ENCODE data around the gene TMEM109.

Gene TMEM109

GRCh38 chr11:60897496-60897895 lies 16.5 kb upstream of the TMEM109 start:
- TF ChIP-seq, protein P1, sequence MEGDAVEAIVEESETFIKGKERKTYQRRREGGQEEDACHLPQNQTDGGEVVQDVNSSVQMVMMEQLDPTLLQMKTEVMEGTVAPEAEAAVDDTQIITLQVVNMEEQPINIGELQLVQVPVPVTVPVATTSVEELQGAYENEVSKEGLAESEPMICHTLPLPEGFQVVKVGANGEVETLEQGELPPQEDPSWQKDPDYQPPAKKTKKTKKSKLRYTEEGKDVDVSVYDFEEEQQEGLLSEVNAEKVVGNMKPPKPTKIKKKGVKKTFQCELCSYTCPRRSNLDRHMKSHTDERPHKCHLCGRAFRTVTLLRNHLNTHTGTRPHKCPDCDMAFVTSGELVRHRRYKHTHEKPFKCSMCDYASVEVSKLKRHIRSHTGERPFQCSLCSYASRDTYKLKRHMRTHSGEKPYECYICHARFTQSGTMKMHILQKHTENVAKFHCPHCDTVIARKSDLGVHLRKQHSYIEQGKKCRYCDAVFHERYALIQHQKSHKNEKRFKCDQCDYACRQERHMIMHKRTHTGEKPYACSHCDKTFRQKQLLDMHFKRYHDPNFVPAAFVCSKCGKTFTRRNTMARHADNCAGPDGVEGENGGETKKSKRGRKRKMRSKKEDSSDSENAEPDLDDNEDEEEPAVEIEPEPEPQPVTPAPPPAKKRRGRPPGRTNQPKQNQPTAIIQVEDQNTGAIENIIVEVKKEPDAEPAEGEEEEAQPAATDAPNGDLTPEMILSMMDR (IDR thresholded peaks at IDR 0.05), result no peak
- H3K27ac ChIP-seq, result no peak overlapping the region
- no peak overlapping the region for H3K4me3 ChIP-seq
- DNase-seq (ENCODE audit: low spot score), result no peak

DNA sequence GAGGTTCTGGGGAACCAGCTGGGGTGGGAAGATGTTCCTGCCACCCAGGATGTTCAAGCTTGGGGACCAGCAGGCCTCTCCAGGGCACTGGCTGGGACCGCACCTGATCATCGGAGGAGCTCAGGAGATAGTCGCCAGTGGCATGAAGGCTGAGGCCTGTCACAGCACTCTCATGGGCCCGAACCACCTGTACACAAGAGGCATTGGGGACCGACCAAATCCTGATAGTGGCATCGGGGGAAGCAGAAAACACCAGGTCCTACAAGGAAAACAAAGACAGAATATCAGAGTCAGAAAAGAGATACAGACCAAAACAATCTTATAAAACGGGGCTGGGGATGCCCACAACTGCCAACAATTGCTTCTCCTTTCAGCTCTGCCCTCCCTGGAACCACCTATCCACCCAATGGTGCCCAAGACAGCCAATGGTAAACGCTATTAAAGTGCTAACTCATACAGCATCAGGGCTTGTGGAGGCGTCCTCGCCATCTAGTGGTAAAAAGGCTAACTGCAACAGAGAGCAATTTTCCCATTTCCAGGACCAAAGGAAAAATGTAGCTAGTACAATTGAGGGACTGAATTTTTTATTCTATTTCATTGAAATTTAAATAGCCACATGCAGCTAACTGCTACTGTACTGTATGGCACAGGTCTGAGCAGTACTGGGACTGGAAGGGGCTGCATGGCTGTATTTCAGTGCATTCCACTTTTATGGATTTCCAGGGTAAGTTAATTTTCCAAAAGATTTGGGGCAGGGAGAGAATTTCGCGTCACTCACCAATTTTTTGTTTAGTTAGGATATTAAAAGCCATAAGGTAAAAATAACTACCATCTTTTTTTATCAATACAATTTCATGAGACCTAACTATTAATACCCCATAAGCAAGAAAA lies 14.7 kb upstream of the TMEM109 start:
- H3K27ac ChIP-seq, result peak overlapping the region in 1 of 2 donors; percentile 30
- no peak overlapping the region for H3K4me3 ChIP-seq
- TF ChIP-seq, protein P1 (IDR thresholded peaks at IDR 0.05), result peak; percentile 84
- no peak for DNase-seq (ENCODE audit: low spot score)

DNA sequence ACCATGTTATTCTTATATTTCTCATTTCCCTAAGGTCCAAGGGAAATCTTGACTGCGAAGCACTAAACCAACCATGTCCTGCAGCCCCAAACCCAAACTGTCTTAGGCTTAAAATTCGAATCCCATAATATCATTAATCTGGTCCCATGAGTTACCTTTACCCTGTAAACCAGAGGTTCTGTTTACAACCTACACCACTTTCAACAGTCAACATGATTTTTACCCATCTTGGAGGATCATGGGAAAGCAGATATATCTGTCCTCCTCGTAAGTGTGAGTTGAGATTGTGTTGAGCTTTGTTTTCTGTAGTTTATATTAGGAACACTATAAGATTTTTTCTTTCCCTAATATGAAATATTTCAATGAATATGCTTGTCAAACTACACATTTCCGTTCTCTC lies 14.0 kb upstream of the TMEM109 start:
- no peak for DNase-seq (ENCODE audit: low spot score)
- Histone ChIP-seq H3K4me3 (no peak overlapping the region), H3K27ac (no peak overlapping the region)
- TF ChIP-seq, protein P1 (IDR thresholded peaks at IDR 0.05), result no peak

- Histone ChIP-seq H3K4me3 (no peak overlapping the region), H3K27ac (no peak overlapping the region)
- DNase-seq (ENCODE audit: low spot score), result no peak
- TF ChIP-seq, protein P1 (IDR thresholded peaks at IDR 0.05), result no peak
These were observed 13.1 kb upstream of the TMEM109 start for GRCh38 chr11:60900673-60901404.

DNA sequence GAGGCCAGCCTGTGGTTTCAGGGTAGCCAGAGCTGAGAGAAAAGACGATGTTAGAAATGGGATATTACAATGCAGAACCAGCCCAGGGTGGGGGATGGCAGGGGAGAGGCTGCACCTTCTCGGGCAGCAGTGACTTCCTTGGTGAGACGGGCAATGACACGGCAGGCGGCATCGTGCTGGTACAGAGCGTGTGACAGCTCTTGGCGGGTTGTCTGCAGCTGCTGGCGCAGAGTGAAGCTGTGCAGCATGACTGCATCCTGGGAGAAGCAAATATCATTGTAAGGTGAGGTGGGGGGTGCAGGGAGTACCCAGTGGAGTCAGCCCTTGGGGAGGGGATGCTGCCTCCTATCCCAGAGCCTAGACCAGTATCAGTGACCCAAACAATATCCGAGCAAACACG lies 11.3 kb upstream of the TMEM109 start:
- Histone ChIP-seq H3K4me3 (no peak overlapping the region), H3K27ac (no peak overlapping the region)
- DNase-seq (ENCODE audit: low spot score), result no peak
- TF ChIP-seq, protein P1 (IDR thresholded peaks at IDR 0.05), result no peak

- no peak for DNase-seq (ENCODE audit: low spot score)
- Histone ChIP-seq H3K27ac (peak overlapping the region in 1 of 2 donors; percentile 95), H3K4me3 (peak overlapping the region; percentile 99)
- TF ChIP-seq, protein P1 (IDR thresholded peaks at IDR 0.05), result no peak
These were observed 8.9 kb upstream of the TMEM109 start for GRCh38 chr11:60905047-60905446.
